HG03565 (cell line): Measurements from ENCODE around the gene NEU1.
"Not testable (repeated sequence)": the region's sequence is repeated elsewhere in the genome, so short reads cannot be mapped to it uniquely, and the experiment has no call there.

Source experiments
- ATAC-seq: cut with Tn5 transposase; IDR thresholded peaks from one replicate; pipeline ENCODE4 v1.9.1; 2021; ENCODE audit warnings: mild to moderate bottlenecking, moderate library complexity; ENCODE audit not compliant: unreplicated experiment

NEU1 gene

GRCh38 chr6:31875877-31876276 lies 13.3 kb upstream of the NEU1 start:
- no peak for ATAC-seq

GRCh38 chr6:31874836-31875572 lies 12.4 kb upstream of the NEU1 start:
- no peak for ATAC-seq

GRCh38 chr6:31874084-31874670 lies 11.6 kb upstream of the NEU1 start:
- no peak for ATAC-seq

GRCh38 chr6:31871046-31871659 lies 8.5 kb upstream of the NEU1 start:
- ATAC-seq: no peak

- ATAC-seq: no peak
These were observed 7.8 kb upstream of the NEU1 start for GRCh38 chr6:31870385-31870921.

- ATAC-seq: no peak
These were observed 6.7 kb upstream of the NEU1 start for GRCh38 chr6:31869343-31869742.

GRCh38 chr6:31868658-31868971 lies 6.0 kb upstream of the NEU1 start:
- not testable (repeated sequence) for ATAC-seq

GRCh38 chr6:31865205-31866118 lies 2.8 kb upstream of the NEU1 start:
- no peak for ATAC-seq

GRCh38 chr6:31864818-31865204 lies 2.2 kb upstream of the NEU1 start:
- ATAC-seq: no peak

GRCh38 chr6:31864123-31864562 lies 1.5 kb upstream of the NEU1 start:
- not testable (repeated sequence) for ATAC-seq

GRCh38 chr6:31861919-31862343 lies 690 bp downstream of the NEU1 start:
- ATAC-seq: no peak

GRCh38 chr6:31861150-31861549 lies 1.5 kb downstream of the NEU1 start:
- ATAC-seq: no peak

GRCh38 chr6:31860349-31860748 lies 2.3 kb downstream of the NEU1 start:
- no peak for ATAC-seq

- no peak for ATAC-seq
These were observed 2.7 kb downstream of the NEU1 start for GRCh38 chr6:31859923-31860322.

GRCh38 chr6:31858707-31859106 lies 3.9 kb downstream of the NEU1 start:
- no peak for ATAC-seq

GRCh38 chr6:31857774-31858173 lies 4.8 kb downstream of the NEU1 start:
- not testable (repeated sequence) for ATAC-seq

GRCh38 chr6:31851980-31852718 lies 10.5 kb downstream of the NEU1 start:
- not testable (repeated sequence) for ATAC-seq

- ATAC-seq: no peak
These were observed 11.2 kb downstream of the NEU1 start for GRCh38 chr6:31851485-31851832.

- no peak for ATAC-seq
These were observed 11.7 kb downstream of the NEU1 start for GRCh38 chr6:31850765-31851484.
